Thoracic aorta (tissue), 2 donors: ENCODE measurements around the gene PTK7. TPM values are rescaled to one million over a fixed set of nuclear protein-coding genes. Genes with fewer than 3 reads are reported as not detected.

ENCODE experiments used
- ATAC-seq: fragments of 150-250 bp; one replicate; pipeline ENCODE4 v1.8.0; 2017; ENCODE audit warnings: low read depth; ENCODE audit not compliant: insufficient number of reproducible peaks, low FRiP score
- DNase-seq: peaks from one replicate; pipeline ENCODE4 v3.0.0-alpha.2; 2020; ENCODE audit warnings: low spot score
- H3K27ac ChIP-seq, 2 donors: fragments of 200-600 bp; sonication (generic); 1 replicate in 1 of 2; 2 replicates in 1 of 2; pipeline ENCODE4 v1.5.1; 2016; ENCODE audit warnings: mild to moderate bottlenecking in 2 of 2, moderate library complexity in 2 of 2
- H3K27me3 ChIP-seq: fragments of 200-600 bp; sonication (generic); replicated peaks from 2 replicates; pipeline ENCODE4 v1.6.0; 2016; ENCODE audit warnings: mild to moderate bottlenecking; ENCODE audit not compliant: insufficient read depth
- H3K36me3 ChIP-seq: fragments of 200-600 bp; sonication (generic); one replicate; pipeline ENCODE4 v1.5.1; 2016
- H3K4me1 ChIP-seq, 2 donors: fragments of 200-600 bp; sonication (generic); 1 replicate in 1 of 2; 2 replicates in 1 of 2; pipeline versions ENCODE4 v1.5.1 to v1.6.0; 2016; ENCODE audit warnings: low read depth in 2 of 2, mild to moderate bottlenecking in 1 of 2; ENCODE audit not compliant: control insufficient read depth in 1 of 2
- H3K4me3 ChIP-seq: fragments of 200-600 bp; sonication (generic); 2 replicates; pipeline ENCODE4 v1.5.1; 2016; ENCODE audit warnings: mild to moderate bottlenecking
- H3K9me3 ChIP-seq: fragments of 200-600 bp; sonication (generic); 2 replicates; pipeline ENCODE4 v1.5.1; 2016
- total RNA-seq, 2 donors: library from RNA; depleted of rRNA; stranded (reverse); fragments of >200 nt; gene quantifications; one replicate each; pipeline versions ENCODE4 v1.1.0 to v1.2.3, GENCODE V29; 2016
- TF ChIP-seq, protein P1 (sequence below): fragments of 200-600 bp; sonication (generic); IDR thresholded peaks from one replicate; pipeline ENCODE4 v1.5.1; 2019; ENCODE audit warnings: antibody characterized with exemption

PTK7 gene
- total RNA-seq, 2 donors from 2014 or later, result 4.5 to 6.8 TPM

DNA sequence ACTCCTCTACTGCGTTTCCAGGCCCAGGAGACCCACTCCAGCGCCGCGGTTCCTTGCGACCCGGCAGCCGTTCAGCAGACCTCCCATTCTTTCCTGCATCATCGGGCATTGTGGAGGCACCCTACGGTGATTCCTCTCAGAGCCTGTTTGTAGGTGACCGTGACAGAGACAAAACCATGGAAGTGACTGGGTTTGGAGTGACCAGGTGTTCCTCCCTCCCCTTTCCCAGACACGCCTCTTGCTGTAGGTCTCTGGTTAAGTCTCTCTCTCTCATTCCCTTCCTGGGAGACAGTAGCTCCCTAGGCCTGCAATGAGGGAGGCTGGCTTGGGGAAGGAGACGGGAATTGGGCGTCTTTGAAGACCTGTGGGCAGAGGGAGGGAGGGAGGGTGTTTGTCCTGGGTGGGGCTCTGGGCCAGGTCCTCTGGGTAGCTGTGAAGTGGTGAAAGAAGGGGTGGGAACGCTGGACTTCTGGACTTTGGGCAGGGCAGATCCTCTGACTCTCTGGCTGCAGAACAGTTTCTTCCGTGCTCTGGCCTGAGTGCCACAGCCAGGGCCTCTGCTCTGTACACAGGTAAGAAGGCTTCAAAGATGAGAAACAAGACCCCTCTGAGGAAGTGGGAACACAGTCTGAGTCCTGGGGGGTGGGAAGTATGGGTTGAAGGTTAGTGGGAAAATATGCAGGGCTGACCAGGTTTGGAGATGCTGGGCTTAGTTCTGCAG is 15.9 kb upstream of the PTK7 start:
- DNase-seq (no peak), ATAC-seq (no peak)
- H3K27me3 ChIP-seq, result no peaks in the 10 kb centered on the region
- H3K27ac ChIP-seq, result peak overlapping the region; percentile 59 to 73
- TF ChIP-seq, protein P1, sequence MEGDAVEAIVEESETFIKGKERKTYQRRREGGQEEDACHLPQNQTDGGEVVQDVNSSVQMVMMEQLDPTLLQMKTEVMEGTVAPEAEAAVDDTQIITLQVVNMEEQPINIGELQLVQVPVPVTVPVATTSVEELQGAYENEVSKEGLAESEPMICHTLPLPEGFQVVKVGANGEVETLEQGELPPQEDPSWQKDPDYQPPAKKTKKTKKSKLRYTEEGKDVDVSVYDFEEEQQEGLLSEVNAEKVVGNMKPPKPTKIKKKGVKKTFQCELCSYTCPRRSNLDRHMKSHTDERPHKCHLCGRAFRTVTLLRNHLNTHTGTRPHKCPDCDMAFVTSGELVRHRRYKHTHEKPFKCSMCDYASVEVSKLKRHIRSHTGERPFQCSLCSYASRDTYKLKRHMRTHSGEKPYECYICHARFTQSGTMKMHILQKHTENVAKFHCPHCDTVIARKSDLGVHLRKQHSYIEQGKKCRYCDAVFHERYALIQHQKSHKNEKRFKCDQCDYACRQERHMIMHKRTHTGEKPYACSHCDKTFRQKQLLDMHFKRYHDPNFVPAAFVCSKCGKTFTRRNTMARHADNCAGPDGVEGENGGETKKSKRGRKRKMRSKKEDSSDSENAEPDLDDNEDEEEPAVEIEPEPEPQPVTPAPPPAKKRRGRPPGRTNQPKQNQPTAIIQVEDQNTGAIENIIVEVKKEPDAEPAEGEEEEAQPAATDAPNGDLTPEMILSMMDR, result no peak
- peaks cover 6% of the 10 kb centered on the region for H3K36me3 ChIP-seq
- peaks cover 9 to 25% of the 10 kb centered on the region in 2 donors for H3K4me1 ChIP-seq
- H3K4me3 ChIP-seq, result peak overlapping the region; percentile 80
- no peaks in the 10 kb centered on the region for H3K9me3 ChIP-seq

DNA sequence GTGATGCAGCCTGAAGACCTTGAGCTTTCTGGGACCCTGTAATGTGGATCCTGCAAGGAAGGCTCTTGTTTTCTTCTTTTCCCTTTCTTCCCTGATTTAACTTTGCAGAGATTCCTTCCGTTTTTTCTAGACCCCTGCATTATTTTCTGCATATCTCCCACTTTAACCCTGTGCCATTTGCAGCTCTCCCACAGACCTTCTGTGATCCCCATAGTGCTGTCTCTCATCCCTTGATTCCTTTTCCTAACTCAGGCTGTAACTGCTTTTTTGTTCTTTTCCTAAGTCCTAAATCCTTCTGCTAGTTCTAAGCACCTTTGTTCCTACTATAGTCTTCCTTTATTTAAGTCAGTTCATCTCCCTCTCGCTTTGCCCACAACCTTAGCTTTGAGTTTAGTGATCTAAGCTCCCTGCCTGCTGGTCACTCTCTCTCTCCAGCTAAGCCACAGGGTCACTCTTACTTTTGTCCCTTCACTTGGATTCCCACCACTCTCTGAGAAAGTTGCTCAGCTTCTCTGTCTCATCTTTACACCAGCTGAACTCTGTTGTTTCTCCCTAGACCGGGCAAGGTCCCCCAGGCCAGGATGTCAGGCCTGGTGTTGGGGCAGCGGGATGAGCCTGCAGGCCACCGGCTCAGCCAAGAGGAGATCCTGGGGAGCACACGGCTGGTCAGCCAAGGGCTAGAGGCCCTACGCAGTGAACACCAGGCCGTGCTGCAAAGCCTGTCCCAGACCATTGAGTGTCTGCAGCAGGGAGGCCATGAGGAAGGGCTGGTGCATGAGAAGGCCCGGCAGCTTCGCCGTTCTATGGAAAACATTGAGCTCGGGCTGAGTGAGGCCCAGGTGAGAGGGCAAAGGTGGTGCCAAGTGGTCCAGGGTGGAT is 15.1 kb upstream of the PTK7 start:
- Histone ChIP-seq H3K9me3 (no peaks in the 10 kb centered on the region), H3K27ac (no peak overlapping the region), H3K4me1 (peaks cover 9 to 25% of the 10 kb centered on the region in 2 donors), H3K36me3 (peaks cover 6% of the 10 kb centered on the region), H3K4me3 (peak overlapping the region; percentile 80), H3K27me3 (no peaks in the 10 kb centered on the region)
- DNase-seq (no peak), ATAC-seq (no peak)
- TF ChIP-seq, protein P1, result no peak

DNA sequence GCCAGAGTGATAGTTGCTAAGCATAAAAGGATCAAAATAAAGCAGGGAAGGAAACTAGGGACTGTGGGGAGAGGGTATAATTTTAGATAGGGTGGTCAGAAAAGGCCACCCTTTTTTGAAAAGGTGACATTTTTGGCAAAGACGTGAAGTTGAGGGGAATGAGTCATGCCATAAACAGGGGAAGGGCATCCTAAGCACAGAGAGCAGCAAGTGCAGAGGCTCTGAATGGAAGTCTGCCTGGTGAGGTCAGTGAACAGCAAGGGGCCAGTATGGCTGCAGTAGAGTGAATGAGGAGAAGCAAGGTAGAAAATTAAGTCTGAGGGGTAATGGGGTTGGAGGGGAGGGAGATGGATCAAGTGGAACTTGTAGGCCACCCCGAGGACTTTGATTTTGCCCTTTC is 14.3 kb upstream of the PTK7 start:
- ATAC-seq, result no peak
- no peaks in the 10 kb centered on the region for H3K9me3 ChIP-seq
- H3K36me3 ChIP-seq, result peaks cover 10% of the 10 kb centered on the region

DNA sequence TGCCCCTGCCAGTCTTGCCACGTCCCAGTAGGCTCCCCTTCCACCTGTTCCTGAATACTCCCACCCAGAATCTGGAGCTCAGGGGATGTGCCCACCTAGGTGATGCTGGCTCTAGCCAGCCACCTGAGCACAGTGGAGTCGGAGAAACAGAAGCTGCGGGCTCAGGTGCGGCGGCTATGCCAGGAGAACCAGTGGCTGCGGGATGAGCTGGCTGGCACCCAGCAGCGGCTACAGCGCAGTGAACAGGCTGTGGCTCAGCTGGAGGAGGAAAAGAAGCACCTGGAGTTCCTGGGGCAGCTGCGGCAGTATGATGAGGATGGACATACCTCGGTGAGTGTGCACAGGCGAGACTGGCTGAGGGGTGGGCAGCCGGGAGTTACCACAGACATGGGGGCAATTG is 13.3 kb upstream of the PTK7 start:
- DNase-seq (no peak), ATAC-seq (no peak)
- Histone ChIP-seq H3K9me3 (no peaks in the 10 kb centered on the region), H3K4me1 (peaks cover 9 to 25% of the 10 kb centered on the region in 2 donors), H3K27ac (no peak overlapping the region), H3K4me3 (no peak overlapping the region), H3K27me3 (no peaks in the 10 kb centered on the region), H3K36me3 (peaks cover 10% of the 10 kb centered on the region)
- TF ChIP-seq, protein P1, result no peak

More for the DNA sequence above, 14.3 kb upstream of the PTK7 start:
- peaks cover 9 to 25% of the 10 kb centered on the region in 2 donors for H3K4me1 ChIP-seq
- H3K4me3 ChIP-seq, result no peak overlapping the region
- TF ChIP-seq, protein P1, result no peak
- no peak for DNase-seq
- no peak overlapping the region for H3K27ac ChIP-seq
- H3K27me3 ChIP-seq, result no peaks in the 10 kb centered on the region

DNA sequence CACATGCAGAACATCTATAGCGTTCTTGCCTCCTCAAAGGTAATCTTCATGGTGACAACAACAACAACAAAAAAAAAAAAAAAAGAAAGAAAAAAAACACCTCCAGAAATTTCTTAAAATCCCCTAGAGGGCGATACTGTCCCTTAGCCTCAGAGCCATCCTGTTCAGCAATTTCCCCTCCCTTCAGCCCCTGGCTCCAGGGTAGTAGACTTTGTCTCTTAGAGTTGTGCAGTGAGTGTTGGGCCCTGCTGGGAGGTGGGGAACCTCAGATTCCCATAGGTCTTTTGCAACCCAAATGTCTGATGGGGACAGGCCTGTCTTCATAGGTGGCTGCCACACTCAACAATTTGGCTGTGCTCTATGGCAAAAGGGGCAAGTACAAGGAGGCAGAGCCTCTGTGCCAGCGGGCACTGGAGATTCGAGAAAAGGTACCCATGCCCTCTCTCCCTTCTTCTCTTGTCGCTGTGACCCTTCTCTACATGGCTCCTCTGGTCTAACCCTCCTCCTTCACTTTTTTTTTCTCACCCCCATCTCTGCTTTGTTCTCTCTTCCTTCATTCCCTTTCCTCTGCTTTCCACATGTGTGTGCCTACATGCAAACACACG is 6.0 kb upstream of the PTK7 start:
- DNase-seq, result no peak
- H3K36me3 ChIP-seq, result peaks cover 26% of the 10 kb centered on the region
- TF ChIP-seq, protein P1, result no peak
- H3K4me1 ChIP-seq, result no peaks in the 10 kb centered on the region
- ATAC-seq, result no peak
- H3K4me3 ChIP-seq, result no peak overlapping the region
- no peak overlapping the region for H3K27ac ChIP-seq
- H3K9me3 ChIP-seq, result no peaks in the 10 kb centered on the region
- no peaks in the 10 kb centered on the region for H3K27me3 ChIP-seq
